ENCODE measurements around the gene TAP1. TPM values are rescaled to one million over a fixed set of nuclear protein-coding genes. Genes with fewer than 3 reads are reported as not detected.
"Not testable (repeated sequence)": the region's sequence is repeated elsewhere in the genome, so short reads cannot be mapped to it uniquely, and the experiment has no call there.

TAP1 gene
- total RNA-seq, 2 experiments from 2014 or later, result 245 to 258 TPM

DNA sequence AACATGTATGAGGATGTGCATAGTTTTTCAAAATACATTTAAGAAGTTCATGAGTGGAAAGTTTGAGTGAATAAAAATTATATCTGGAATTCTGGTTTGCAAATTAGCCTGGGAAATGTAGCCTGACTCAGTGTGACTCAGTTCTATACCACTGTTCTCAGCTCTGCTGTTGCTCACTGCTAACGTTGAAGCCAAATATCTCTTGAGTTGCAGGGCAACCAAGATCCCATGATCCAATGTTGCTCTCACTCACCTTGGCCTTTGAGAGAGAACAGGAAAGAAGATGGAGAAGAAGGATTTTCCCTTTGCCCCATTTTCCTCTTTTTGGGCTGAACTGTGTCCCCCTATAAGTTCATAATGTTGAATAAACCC is 29.4 kb upstream of the TAP1 start:
- H3K4me3 Mint-ChIP-seq, result no peak overlapping the region
- no peak for DNase-seq
- H3K27me3 Mint-ChIP-seq, result no peaks in the 10 kb centered on the region
- intact Hi-C loops (cut with micrococcal nuclease), result no loop called here
- ChIA-PET CTCF (interaction anchor here (1.0 to 1.9 kb wide), 8 partner anchors 12 to 102 kb away, joined by 3 to 9 read pairs (median 5); partner anchors contain the start of genes HLA-DMA and TAP2), POLR2A (no interaction called here)
- no peak overlapping the region for H3K27ac Mint-ChIP-seq
- H3K4me1 Mint-ChIP-seq (ENCODE audit: low read depth), result peaks cover 11% of the 10 kb centered on the region
- H3K36me3 Mint-ChIP-seq, result peaks cover 6% of the 10 kb centered on the region
- no peaks in the 10 kb centered on the region for H3K9me3 Mint-ChIP-seq

DNA sequence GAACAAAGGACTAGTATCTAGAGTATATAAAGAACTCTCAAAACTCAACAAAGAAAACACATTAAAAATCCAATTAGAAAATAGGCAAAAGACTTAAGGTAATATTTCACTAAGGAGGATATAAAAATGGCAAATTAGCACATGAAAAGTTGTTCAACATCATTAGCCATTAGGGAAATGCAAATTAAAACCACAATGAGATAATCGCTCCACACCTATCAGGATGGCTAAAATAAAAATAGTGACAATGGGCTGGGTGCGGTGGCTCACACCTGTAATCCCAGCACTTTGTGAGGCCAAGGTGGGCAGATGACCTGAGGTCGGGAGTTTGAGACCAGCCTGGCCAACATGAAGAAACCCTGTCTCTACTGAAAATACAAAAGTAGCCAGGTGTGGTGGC is 27.5 kb upstream of the TAP1 start:
- DNase-seq; H3K4me3 Mint-ChIP-seq; intact Hi-C loops (cut with micrococcal nuclease); H3K27me3 Mint-ChIP-seq; H3K27ac Mint-ChIP-seq; H3K9me3 Mint-ChIP-seq; H3K36me3 Mint-ChIP-seq: not testable (repeated sequence)
- CTCF ChIA-PET, result interaction anchor here (0.7 to 5.1 kb wide), 3 partner anchors 13 to 104 kb away, joined by 5 to 33 read pairs (median 20); no protein-coding TSS in a partner anchor
- peaks cover 17% of the 10 kb centered on the region for H3K4me1 Mint-ChIP-seq (ENCODE audit: low read depth)
- POLR2A ChIA-PET, result interaction anchor here (0.7 kb wide), 1 partner anchor 36 kb away, joined by 5 read pairs; no protein-coding TSS in a partner anchor

DNA sequence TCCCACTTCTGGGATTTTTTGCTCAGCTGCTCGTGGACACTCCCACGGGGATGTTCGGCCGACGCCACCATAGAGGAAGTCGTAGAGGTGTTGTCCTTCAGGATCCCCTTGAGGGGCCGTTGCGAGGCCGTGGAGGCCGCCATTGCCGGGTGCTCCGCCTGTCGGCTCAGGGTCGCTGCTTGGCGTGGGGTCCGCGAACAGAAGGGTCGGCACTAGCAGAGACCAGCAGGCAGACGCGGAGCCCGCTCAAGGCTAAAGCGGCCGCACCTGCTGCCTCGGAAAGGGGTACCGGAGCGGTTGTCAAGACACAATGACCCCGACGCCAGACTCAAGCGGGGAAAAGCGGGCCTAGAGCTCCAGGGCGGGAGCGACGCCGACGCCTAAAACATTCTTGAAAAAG is 26.2 kb upstream of the TAP1 start:
- no peak for DNase-seq
- H3K36me3 Mint-ChIP-seq, result peaks cover 6% of the 10 kb centered on the region
- H3K27me3 Mint-ChIP-seq, result no peaks in the 10 kb centered on the region
- no peaks in the 10 kb centered on the region for H3K9me3 Mint-ChIP-seq
- H3K27ac Mint-ChIP-seq, result no peak overlapping the region
- POLR2A ChIA-PET, result no interaction called here
- H3K4me1 Mint-ChIP-seq (ENCODE audit: low read depth), result peaks cover 17% of the 10 kb centered on the region
- H3K4me3 Mint-ChIP-seq, result no peak overlapping the region
- CTCF ChIA-PET, result interaction anchor here (1.4 to 5.1 kb wide), 4 partner anchors 11 to 105 kb away, joined by 5 to 33 read pairs (median 19); partner anchors contain the start of gene TAP2
- intact Hi-C loops (cut with micrococcal nuclease), result no loop called here

- H3K9me3 Mint-ChIP-seq, result no peaks in the 10 kb centered on the region
Measured at GRCh38 chr6:32876603-32877002, 23.1 kb upstream of the TAP1 start.

DNA sequence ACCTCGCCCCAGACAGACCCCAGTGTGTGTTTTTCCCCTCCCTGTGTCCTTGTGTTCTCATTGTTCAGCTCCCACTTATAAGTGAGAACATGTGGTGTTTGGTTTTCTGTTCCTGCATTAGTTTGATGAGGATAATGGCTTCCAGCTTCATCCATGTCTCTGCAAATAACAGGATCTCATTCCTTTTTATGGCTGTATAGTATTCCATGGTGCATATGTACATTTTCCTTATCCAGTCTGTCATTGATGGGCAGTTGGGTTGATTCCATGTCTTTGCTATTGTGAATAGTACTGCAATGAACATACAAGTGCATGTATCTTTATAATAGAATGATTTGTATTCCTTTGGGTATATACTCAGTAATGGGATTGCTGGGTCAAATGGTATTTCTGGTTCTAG is 20.4 kb upstream of the TAP1 start:
- H3K36me3 Mint-ChIP-seq; POLR2A ChIA-PET; H3K27me3 Mint-ChIP-seq; H3K4me1 Mint-ChIP-seq (ENCODE audit: low read depth); H3K4me3 Mint-ChIP-seq; DNase-seq; H3K9me3 Mint-ChIP-seq; intact Hi-C loops (cut with micrococcal nuclease); H3K27ac Mint-ChIP-seq: not testable (repeated sequence)
- CTCF ChIA-PET, result interaction anchor here (1.7 kb wide), 1 partner anchor 35 kb away, joined by 9 read pairs; the partner anchor contains the start of gene TAP2

More at GRCh38 chr6:32876603-32877002, 23.1 kb upstream of the TAP1 start:
- Mint-ChIP-seq H3K4me3 (no peak overlapping the region), H3K27me3 (no peaks in the 10 kb centered on the region), H3K36me3 (peaks cover 6% of the 10 kb centered on the region), H3K27ac (no peak overlapping the region), H3K4me1 (ENCODE audit: low read depth) (peaks cover 6% of the 10 kb centered on the region)
- ChIA-PET POLR2A (interaction anchor here (0.7 kb wide), 1 partner anchor 96 kb away, joined by 3 read pairs; no protein-coding TSS in a partner anchor), CTCF (interaction anchor here (1.0 to 5.1 kb wide), 6 partner anchors 8 to 108 kb away, joined by 3 to 33 read pairs (median 12); partner anchors contain the start of genes HLA-DMA and TAP2)
- intact Hi-C loops (cut with micrococcal nuclease), result no loop called here
- no peak for DNase-seq

GRCh38 chr6:32868257-32868788 is 14.8 kb upstream of the TAP1 start:
- H3K9me3 Mint-ChIP-seq, result no peaks in the 10 kb centered on the region
- ChIA-PET CTCF (interaction anchor here (0.6 to 19.8 kb wide), 58 partner anchors 10 to 750 kb away, joined by 3 to 917 read pairs (median 5); partner anchors contain the start of genes BRD2, HLA-DMA, HLA-DPB1 and PSMB8), POLR2A (interaction anchor here (0.8 to 3.2 kb wide), 9 partner anchors 8 to 104 kb away, joined by 3 to 34 read pairs (median 7); partner anchors contain the start of genes PSMB9, TAP1 and TAP2)
- H3K4me3 Mint-ChIP-seq, result no peak overlapping the region
- H3K27me3 Mint-ChIP-seq, result no peaks in the 10 kb centered on the region
- peak; percentile 90 for DNase-seq
- H3K27ac Mint-ChIP-seq, result no peak overlapping the region
- intact Hi-C loops (cut with micrococcal nuclease), result loop anchor here (1.0 to 5.0 kb wide), 3 partner anchors 14 to 171 kb away; partner anchors contain the start of genes PSMB9 and TAP2
- peaks cover 33% of the 10 kb centered on the region for H3K4me1 Mint-ChIP-seq (ENCODE audit: low read depth)
- no peaks in the 10 kb centered on the region for H3K36me3 Mint-ChIP-seq

DNA sequence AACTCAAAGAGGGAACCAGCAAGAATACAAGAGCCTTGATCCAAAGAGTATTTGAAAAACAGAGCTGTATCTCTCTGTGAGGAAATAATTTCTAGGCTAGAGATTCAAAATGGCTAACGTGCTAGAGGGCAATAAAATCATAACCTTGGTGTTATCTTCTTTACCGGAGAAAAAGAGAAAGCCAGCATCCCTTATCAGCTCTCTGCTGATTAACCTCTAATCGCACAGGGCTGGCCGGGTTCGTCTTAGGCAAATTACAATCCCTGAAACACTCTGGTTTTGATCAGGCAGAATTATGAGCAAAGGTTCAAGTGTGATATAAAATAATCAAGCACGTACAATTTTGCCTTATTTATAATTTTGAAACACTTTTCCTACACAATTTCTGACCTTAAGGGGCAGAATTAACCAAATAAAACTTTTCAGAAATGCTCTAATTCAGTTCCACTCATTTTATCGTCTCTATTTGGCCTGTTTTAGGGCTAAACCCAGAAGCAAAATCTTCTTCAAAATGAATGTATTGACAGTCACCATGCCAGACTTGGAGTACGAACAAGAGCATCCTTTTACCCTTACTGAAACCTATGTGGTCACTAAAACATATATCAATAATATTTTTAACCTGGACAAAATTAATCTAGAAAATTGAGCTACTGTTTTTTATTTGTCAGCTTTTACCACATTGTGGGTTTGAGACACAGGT is 14.2 kb upstream of the TAP1 start:
- Mint-ChIP-seq H3K4me3 (no peak overlapping the region), H3K36me3 (peaks cover 4% of the 10 kb centered on the region), H3K9me3 (no peaks in the 10 kb centered on the region), H3K27me3 (no peaks in the 10 kb centered on the region), H3K27ac (peak overlapping the region; percentile 72), H3K4me1 (ENCODE audit: low read depth) (peaks cover 33% of the 10 kb centered on the region)
- ChIA-PET POLR2A (interaction anchor here (0.8 to 3.2 kb wide), 9 partner anchors 8 to 104 kb away, joined by 3 to 34 read pairs (median 7); partner anchors contain the start of genes PSMB9, TAP1 and TAP2), CTCF (interaction anchor here (0.7 to 19.8 kb wide), 57 partner anchors 9 to 612 kb away, joined by 3 to 917 read pairs (median 5); partner anchors contain the start of genes BRD2, HLA-DMA, HLA-DPB1 and PSMB8)
- intact Hi-C loops (cut with micrococcal nuclease), result loop anchor here (1.0 to 5.0 kb wide), 4 partner anchors 13 to 451 kb away; partner anchors contain the start of genes PSMB9 and TAP2
- no peak for DNase-seq

- intact Hi-C loops (cut with micrococcal nuclease), result loop anchor here (2.0 to 5.0 kb wide), 2 partner anchors 170 to 450 kb away; no protein-coding TSS in a partner anchor
- no peak overlapping the region for H3K4me3 Mint-ChIP-seq
- H3K27me3 Mint-ChIP-seq, result no peaks in the 10 kb centered on the region
- no peaks in the 10 kb centered on the region for H3K9me3 Mint-ChIP-seq
- DNase-seq, result no peak
- peak overlapping the region; percentile 72 for H3K27ac Mint-ChIP-seq
- H3K4me1 Mint-ChIP-seq (ENCODE audit: low read depth), result peaks cover 33% of the 10 kb centered on the region
- peaks cover 4% of the 10 kb centered on the region for H3K36me3 Mint-ChIP-seq
- ChIA-PET CTCF (interaction anchor here (0.7 to 19.8 kb wide), 23 partner anchors 8 to 453 kb away, joined by 3 to 917 read pairs (median 14); partner anchors contain the start of genes HLA-DMA, PSMB8, PSMB9 and TAP1), POLR2A (interaction anchor here (1.8 to 3.2 kb wide), 3 partner anchors 12 to 105 kb away, joined by 10 to 34 read pairs (median 27); partner anchors contain the start of genes PSMB9, TAP1 and TAP2)
Measured at GRCh38 chr6:32867022-32867477, 13.5 kb upstream of the TAP1 start.

DNA sequence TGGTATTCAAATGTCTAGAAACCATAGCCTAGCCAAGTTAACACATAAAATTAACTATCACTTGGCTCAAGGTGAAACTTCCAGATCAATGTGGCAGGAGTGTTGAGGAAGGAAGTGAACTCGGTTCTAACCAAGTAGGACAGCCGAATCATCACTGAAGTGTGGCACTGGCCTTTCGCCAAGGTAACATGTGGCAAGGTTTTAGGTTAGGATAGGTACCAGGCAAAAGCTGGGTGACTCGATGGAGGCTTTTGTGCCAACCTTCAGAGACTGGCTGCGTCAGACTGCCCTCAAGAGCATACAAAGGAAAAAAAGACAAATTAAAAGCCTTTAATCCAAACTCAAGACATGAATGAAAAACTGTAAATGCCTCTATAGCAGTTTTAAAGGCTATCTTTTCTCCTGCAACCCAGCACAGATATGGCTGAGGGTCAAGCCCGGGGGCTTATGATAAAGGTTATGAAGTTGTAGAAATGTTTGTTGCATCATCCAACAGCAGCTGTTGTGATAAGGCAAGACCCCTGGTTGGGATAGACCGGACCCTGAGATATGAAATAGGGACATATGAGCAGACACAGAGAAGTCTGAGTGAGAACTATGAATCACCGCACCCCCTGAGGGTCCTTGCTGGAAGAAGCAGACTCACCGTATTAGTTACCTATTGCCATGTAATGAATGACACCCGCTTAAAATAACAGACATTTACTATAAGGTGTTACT is 12.4 kb upstream of the TAP1 start:
- intact Hi-C loops (cut with micrococcal nuclease), result loop anchor here (2.0 to 5.0 kb wide), 2 partner anchors 169 to 449 kb away; no protein-coding TSS in a partner anchor
- H3K4me1 Mint-ChIP-seq (ENCODE audit: low read depth), result peaks cover 35% of the 10 kb centered on the region
- DNase-seq, result peak; percentile 30
- H3K9me3 Mint-ChIP-seq, result no peaks in the 10 kb centered on the region
- H3K27ac Mint-ChIP-seq, result peak overlapping the region; percentile 9
- no peak overlapping the region for H3K4me3 Mint-ChIP-seq
- H3K27me3 Mint-ChIP-seq, result no peaks in the 10 kb centered on the region
- ChIA-PET POLR2A (interaction anchor here (0.8 kb wide), 1 partner anchor 20 kb away, joined by 3 read pairs; no protein-coding TSS in a partner anchor), CTCF (interaction anchor here (6.8 to 19.8 kb wide), 2 partner anchors 11 to 24 kb away, joined by 83 to 917 read pairs; partner anchors contain the start of genes PSMB8, PSMB9, TAP1 and TAP2)
- H3K36me3 Mint-ChIP-seq, result peaks cover 12% of the 10 kb centered on the region

GRCh38 chr6:32862725-32863124 is 9.2 kb upstream of the TAP1 start:
- intact Hi-C loops (cut with micrococcal nuclease), result no loop called here
- Mint-ChIP-seq H3K9me3 (no peaks in the 10 kb centered on the region), H3K27me3 (no peaks in the 10 kb centered on the region), H3K36me3 (peaks cover 39% of the 10 kb centered on the region), H3K4me3 (no peak overlapping the region), H3K4me1 (ENCODE audit: low read depth) (peaks cover 54% of the 10 kb centered on the region), H3K27ac (no peak overlapping the region)
- POLR2A ChIA-PET, result interaction anchor here (1.3 kb wide), 1 partner anchor 24 kb away, joined by 4 read pairs; the partner anchor contains the start of gene TAP2
- no peak for DNase-seq
- CTCF ChIA-PET, result interaction anchor here (6.8 to 19.8 kb wide), 2 partner anchors 8 to 20 kb away, joined by 83 to 917 read pairs; partner anchors contain the start of genes PSMB8, PSMB9, TAP1 and TAP2

DNA sequence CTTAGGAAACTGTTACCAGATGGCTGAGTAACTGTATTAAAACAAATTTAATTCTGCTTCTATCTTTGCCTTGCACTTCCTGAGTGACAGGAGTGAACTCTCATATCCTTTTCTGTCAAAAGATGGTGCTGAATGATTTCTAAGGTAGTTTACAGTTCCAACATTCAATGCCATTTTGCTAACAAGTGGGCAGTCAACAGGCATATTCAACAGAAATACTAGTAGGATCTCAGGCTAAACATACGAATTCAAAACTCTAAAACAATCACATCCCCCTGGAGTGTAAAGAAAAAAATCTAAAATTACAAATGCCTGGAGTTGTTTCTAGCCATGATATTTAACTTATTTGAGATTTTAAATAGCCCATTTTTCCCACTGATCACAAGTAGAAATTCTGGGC is 7.2 kb upstream of the TAP1 start:
- POLR2A ChIA-PET, result interaction anchor here (0.8 kb wide), 1 partner anchor 16 kb away, joined by 3 read pairs; no protein-coding TSS in a partner anchor
- H3K9me3 Mint-ChIP-seq, result no peaks in the 10 kb centered on the region
- H3K27ac Mint-ChIP-seq, result peak overlapping the region; percentile 55
- DNase-seq, result no peak
- CTCF ChIA-PET, result interaction anchor here (0.9 to 19.8 kb wide), 4 partner anchors 8 to 124 kb away, joined by 3 to 917 read pairs (median 28); partner anchors contain the start of genes PSMB8 and TAP2
- H3K36me3 Mint-ChIP-seq, result peaks cover 54% of the 10 kb centered on the region
- no peak overlapping the region for H3K4me3 Mint-ChIP-seq
- H3K27me3 Mint-ChIP-seq, result no peaks in the 10 kb centered on the region
- peaks cover 54% of the 10 kb centered on the region for H3K4me1 Mint-ChIP-seq (ENCODE audit: low read depth)
- intact Hi-C loops (cut with micrococcal nuclease), result no loop called here

Measured in activated CD4-positive, alpha-beta memory T cell treated with anti-CD3 and anti-CD28 coated beads for 36 hours (primary cell).